Pancreas (tissue), 10 donors: ENCODE results near the gene CRLF3. TPM values are rescaled to one million over a fixed set of nuclear protein-coding genes. Genes with fewer than 3 reads are reported as not detected.
"Not testable (repeated sequence)": the region's sequence is repeated elsewhere in the genome, so short reads cannot be mapped to it uniquely, and the experiment has no call there.

Experiments
- ATAC-seq, 4 donors: fragments of 200-7000 bp; cut with Tn5 transposase; one replicate each; pipeline versions ENCODE4 v1.8.0 to v1.9.1; 2020; ENCODE audit warnings: mild to moderate bottlenecking in 4 of 4, moderate library complexity in 4 of 4
- DNase-seq, 6 donors: peaks; one replicate each; pipeline ENCODE4 v3.0.0-alpha.2; 2020
- FAIRE-seq: peaks from 2 replicates; lab custom pipeline; 2012; peaks lifted over from hg19 to GRCh38; lab: Jason Lieb, UNC
- H3K27ac ChIP-seq, 4 donors: fragments of 200-600 bp; sonication (generic); 1 replicate in 3 of 4; 2 replicates in 1 of 4; pipeline versions ENCODE4 v1.5.0 to v1.8.0; 2020
- H3K27me3 ChIP-seq, 4 donors: fragments of 200-600 bp; one replicate each; pipeline ENCODE4 v1.8.0; 2021
- H3K36me3 ChIP-seq, 3 donors: fragments of 200-600 bp; sonication (generic) in 1 of 3; one replicate each; pipeline versions ENCODE4 v1.5.0 to v1.8.0; 2020 to 2021
- H3K4me1 ChIP-seq, 3 donors: fragments of 200-600 bp; one replicate each; pipeline ENCODE4 v1.8.0; 2021
- H3K4me3 ChIP-seq, 4 donors: fragments of 200-600 bp; sonication (generic) in 2 of 4; one replicate each; pipeline versions ENCODE4 v1.5.0 to v1.8.0; 2020 to 2021
- H3K9me3 ChIP-seq, 4 donors: fragments of 200-600 bp; one replicate each; pipeline ENCODE4 v1.8.0; 2021
- WGBS, 2 donors: extraction: QIAGEN DNeasy Blood & Tissue Kit; methylation state at CpG; one replicate each; pipeline ENCODE4 v1.1.7; 2013; 5-methylcytosine and 5-hydroxymethylcytosine counted together
- intact Hi-C, 3 donors: fragments of 100-400 bp; cut with DNase I; formaldehyde crosslinking; loops; one replicate each; pipeline versions ENCODE4 v1.11.1 to v1.14.2; 2022
- polyA plus RNA-seq, 2 donors: library from polyadenylated mRNA; stranded (reverse); fragments of 200-250 nt; gene quantifications; one replicate each; pipeline ENCODE4 v1.2.3, GENCODE V29; 2013
- total RNA-seq, 6 donors: library from RNA; stranded (reverse); fragmentation: NEBNext Ultra II Directional in 4 of 6; extraction: Animal tissue kit (Norgen Biotek cat#: 25700) in 4 of 6; gene quantifications; one replicate each; pipeline versions ENCODE4 v1.2.1 to v1.2.4, GENCODE V29; 2021 to 2023
- TF ChIP-seq, protein P1 (sequence below), 4 donors: fragments of 200-600 bp; sonication (generic) in 3 of 4; IDR thresholded peaks; one replicate each; pipeline versions ENCODE4 v1.5.0 to v1.8.0; 2021; ENCODE audit warnings: antibody characterized with exemption in 4 of 4
- donor health status: healthy with polysubstance abuse.
- donor health status: DM: no; HTN: no; CAD: no; lungs with moderate emphysema.
- donor health status: DM: no; HTN: no; CAD: no.
- donor health status: control.
- donor health status: control.
- donor health status: Bipolar disorder and iron deficiency.
- donor health status: DM: yes; HTN: yes; CAD: no.
- donor health status: DM: no; HTN: no; CAD: no.
- donor health status: DM: no; HTN: no; CAD: no.
- donor health status: DM: yes; HTN: yes; CAD: no.

The CRLF3 gene
- total and polyA plus RNA-seq, 8 donors: 2.5 to 8.0 (median 2.9) TPM

DNA sequence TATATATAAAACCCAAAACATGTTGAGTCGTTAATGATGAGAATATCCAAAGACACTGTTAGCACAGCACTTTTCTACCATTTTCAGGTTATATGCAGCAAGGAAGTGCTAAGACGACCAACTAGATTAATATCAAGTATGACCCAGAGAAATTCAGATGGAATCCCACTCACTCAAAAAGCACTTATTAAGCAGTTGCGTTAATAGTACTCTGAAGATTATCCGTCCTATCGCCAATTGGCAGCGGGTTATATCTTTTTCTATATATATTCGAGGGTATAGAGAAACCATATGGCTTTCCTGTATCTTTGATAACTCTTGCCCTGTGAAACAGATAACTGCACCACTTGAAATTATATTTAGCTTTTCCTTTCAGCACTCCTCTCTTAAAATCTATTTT lies 1.1 kb downstream of the CRLF3 start:
- DNase-seq (no peak), ATAC-seq (no peak), FAIRE-seq (no peak)
- intact Hi-C loops: no loop called here
- H3K9me3 ChIP-seq: no peaks in the 10 kb centered on the region
- TF ChIP-seq, protein P1, sequence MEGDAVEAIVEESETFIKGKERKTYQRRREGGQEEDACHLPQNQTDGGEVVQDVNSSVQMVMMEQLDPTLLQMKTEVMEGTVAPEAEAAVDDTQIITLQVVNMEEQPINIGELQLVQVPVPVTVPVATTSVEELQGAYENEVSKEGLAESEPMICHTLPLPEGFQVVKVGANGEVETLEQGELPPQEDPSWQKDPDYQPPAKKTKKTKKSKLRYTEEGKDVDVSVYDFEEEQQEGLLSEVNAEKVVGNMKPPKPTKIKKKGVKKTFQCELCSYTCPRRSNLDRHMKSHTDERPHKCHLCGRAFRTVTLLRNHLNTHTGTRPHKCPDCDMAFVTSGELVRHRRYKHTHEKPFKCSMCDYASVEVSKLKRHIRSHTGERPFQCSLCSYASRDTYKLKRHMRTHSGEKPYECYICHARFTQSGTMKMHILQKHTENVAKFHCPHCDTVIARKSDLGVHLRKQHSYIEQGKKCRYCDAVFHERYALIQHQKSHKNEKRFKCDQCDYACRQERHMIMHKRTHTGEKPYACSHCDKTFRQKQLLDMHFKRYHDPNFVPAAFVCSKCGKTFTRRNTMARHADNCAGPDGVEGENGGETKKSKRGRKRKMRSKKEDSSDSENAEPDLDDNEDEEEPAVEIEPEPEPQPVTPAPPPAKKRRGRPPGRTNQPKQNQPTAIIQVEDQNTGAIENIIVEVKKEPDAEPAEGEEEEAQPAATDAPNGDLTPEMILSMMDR (IDR thresholded peaks at IDR 0.05): no peak
- H3K27me3 ChIP-seq: no peaks in the 10 kb centered on the region
- H3K4me1 ChIP-seq: peaks cover 0 to 9% (median 8%) of the 10 kb centered on the region in 3 donors
- peak overlapping the region in 3 of 4 donors; percentile 78 to 88 (median 78) for H3K4me3 ChIP-seq
- H3K27ac ChIP-seq: peak overlapping the region in 1 of 4 donors; percentile 63
- H3K36me3 ChIP-seq: no peaks in the 10 kb centered on the region
- WGBS, 2 donors: 42 to 50% methylated on average over 7 of the region's 7 CpGs

GRCh38 chr17:30822919-30823318 lies 1.6 kb downstream of the CRLF3 start:
- H3K9me3 ChIP-seq, H3K36me3 ChIP-seq, DNase-seq, H3K27me3 ChIP-seq, intact Hi-C loops, ATAC-seq, H3K27ac ChIP-seq, H3K4me1 ChIP-seq, FAIRE-seq: not testable (repeated sequence)
- WGBS, 2 donors: 84 to 86% methylated on average over 14 of the region's 14 CpGs
- peak overlapping the region in 1 of 4 donors; percentile 88 for H3K4me3 ChIP-seq

- 46 to 57% methylated on average over 9 of the region's 9 CpGs for WGBS, 2 donors
- peaks cover 0 to 9% (median 8%) of the 10 kb centered on the region in 3 donors for H3K4me1 ChIP-seq
These were observed 2.4 kb downstream of the CRLF3 start for GRCh38 chr17:30821871-30822723.

DNA sequence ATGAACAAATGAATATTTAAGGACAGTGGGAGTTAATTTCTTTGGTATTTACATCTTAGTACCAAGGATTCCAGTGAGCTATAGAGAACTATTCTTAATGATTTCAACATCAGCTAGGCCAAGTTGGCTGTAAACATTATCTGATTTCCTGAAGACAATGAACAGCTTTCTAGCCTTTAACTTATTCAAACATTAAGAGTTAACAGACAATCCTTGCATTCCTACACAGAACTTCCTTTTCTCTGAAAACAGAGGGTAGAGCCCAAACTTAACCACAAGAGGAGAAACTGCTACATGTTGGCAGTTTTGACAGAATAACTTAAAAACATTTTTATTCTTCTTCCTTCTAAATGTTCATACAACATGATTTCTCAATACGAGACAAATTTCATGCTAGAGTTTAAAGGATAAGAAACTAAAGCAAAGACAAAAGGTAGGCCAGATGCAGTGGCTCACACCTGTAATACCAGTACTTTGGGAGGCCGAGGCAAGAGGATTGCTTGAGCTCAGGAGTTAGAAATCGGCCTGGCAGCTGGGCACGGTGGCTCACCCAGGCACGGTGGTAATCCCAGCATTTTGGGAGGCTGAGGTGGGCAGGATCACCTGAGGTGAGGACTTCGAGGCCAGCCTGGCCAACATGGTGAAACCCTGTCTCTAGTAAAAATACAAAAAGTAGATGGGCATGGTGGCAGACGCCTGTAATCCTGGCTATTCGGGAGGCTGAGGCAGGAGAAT lies 4.4 kb downstream of the CRLF3 start:
- FAIRE-seq (no peak), ATAC-seq (no peak), DNase-seq (no peak)
- Histone ChIP-seq H3K27me3 (no peaks in the 10 kb centered on the region), H3K27ac (no peak overlapping the region), H3K4me1 (peaks cover 0 to 9% (median 8%) of the 10 kb centered on the region in 3 donors), H3K9me3 (no peaks in the 10 kb centered on the region), H3K36me3 (no peaks in the 10 kb centered on the region), H3K4me3 (no peak overlapping the region)
- WGBS, 2 donors: 86 to 92% methylated on average over 8 of the region's 8 CpGs
- intact Hi-C loops: no loop called here
- TF ChIP-seq, protein P1 (IDR thresholded peaks at IDR 0.05): no peak

More at GRCh38 chr17:30821871-30822723, 2.4 kb downstream of the CRLF3 start:
- no peaks in the 10 kb centered on the region for H3K9me3 ChIP-seq
- DNase-seq (no peak), FAIRE-seq (no peak), ATAC-seq (no peak)
- TF ChIP-seq, protein P1 (IDR thresholded peaks at IDR 0.05): no peak
- peak overlapping the region in 1 of 4 donors; percentile 88 for H3K4me3 ChIP-seq
- no peak overlapping the region for H3K27ac ChIP-seq
- H3K36me3 ChIP-seq: no peaks in the 10 kb centered on the region
- intact Hi-C loops: no loop called here
- H3K27me3 ChIP-seq: no peaks in the 10 kb centered on the region

DNA sequence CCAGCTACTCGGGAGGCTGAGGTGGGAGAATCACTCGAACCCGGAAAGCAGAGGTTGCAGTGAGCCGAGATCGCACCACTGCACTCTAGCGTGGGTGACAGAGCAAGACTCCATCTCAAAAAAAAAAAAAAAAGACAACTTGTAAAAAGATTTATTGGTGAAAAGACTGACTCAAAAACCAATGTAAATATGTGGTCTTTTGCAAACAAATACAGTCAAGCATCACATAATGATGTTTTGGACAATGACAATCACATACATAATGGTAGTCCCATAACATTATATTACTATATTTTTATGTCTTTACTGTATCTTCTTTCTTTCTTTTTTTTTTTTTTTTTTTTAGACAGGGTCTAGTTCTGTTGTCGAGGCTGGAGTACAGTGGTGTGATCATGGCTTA lies 8.3 kb downstream of the CRLF3 start:
- H3K9me3 ChIP-seq: no peaks in the 10 kb centered on the region
- H3K27ac ChIP-seq: no peak overlapping the region
- TF ChIP-seq, protein P1 (IDR thresholded peaks at IDR 0.05): no peak
- H3K4me1 ChIP-seq: no peaks in the 10 kb centered on the region
- 96 to 98% methylated on average over 7 of the region's 7 CpGs for WGBS, 2 donors
- DNase-seq (no peak), FAIRE-seq (no peak), ATAC-seq (no peak)
- no peaks in the 10 kb centered on the region for H3K27me3 ChIP-seq
- no peak overlapping the region for H3K4me3 ChIP-seq
- no peaks in the 10 kb centered on the region for H3K36me3 ChIP-seq
- intact Hi-C loops: no loop called here

DNA sequence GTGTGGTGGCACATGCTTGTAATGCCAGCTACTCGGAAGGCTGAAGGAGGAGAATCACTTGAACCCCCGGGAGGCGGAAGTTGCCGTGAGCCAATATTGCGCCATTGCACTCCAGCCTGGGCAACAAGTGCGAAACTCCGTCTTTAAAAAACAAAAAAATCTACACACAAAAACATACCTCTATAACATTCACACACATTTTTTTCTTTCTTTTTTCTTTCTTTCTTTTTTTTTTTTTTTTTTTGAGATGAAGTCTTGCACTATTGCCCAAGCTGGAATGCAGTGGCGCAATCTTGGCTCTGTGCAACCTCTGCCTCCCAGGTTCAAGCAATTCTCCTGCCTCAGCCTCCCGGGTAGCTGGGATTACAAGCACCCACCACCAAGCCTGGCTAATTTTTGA lies 9.6 kb downstream of the CRLF3 start:
- intact Hi-C loops, H3K4me1 ChIP-seq, H3K36me3 ChIP-seq, FAIRE-seq, H3K27me3 ChIP-seq, H3K9me3 ChIP-seq, H3K4me3 ChIP-seq, H3K27ac ChIP-seq, DNase-seq, ATAC-seq: not testable (repeated sequence)
- WGBS, 2 donors: 95 to 96% methylated on average over 9 of the region's 9 CpGs

GRCh38 chr17:30814236-30814635 lies 10.3 kb downstream of the CRLF3 start:
- DNase-seq, H3K27ac ChIP-seq, intact Hi-C loops, H3K4me3 ChIP-seq, H3K36me3 ChIP-seq, FAIRE-seq, H3K27me3 ChIP-seq, H3K9me3 ChIP-seq, H3K4me1 ChIP-seq, ATAC-seq: not testable (repeated sequence)
- 92% methylated on average over 12 of the region's 12 CpGs for WGBS, 2 donors
